Endodermal cell (in vitro differentiated cells): Measurements from ENCODE around the gene SKA2. TPM values are rescaled to one million over a fixed set of nuclear protein-coding genes. Genes with fewer than 3 reads are reported as not detected.

Experiments
- DNase-seq: peaks from one replicate; pipeline ENCODE4 v3.0.0-alpha.2; 2017
- H3K27ac ChIP-seq: 2 replicates; pipeline ENCODE4 v1.5.1; 2013; ENCODE audit warnings: mild to moderate bottlenecking, low read depth, low read length, moderate library complexity
- H3K27me3 ChIP-seq: 2 replicates; pipeline ENCODE4 v1.6.1; 2013; ENCODE audit warnings: mild to moderate bottlenecking, low read length, moderate library complexity; ENCODE audit not compliant: insufficient read depth, control insufficient read depth, poor library complexity, severe bottlenecking
- H3K36me3 ChIP-seq: 2 replicates; pipeline ENCODE4 v1.7.0; 2013; ENCODE audit warnings: mild to moderate bottlenecking, low read length, moderate library complexity; ENCODE audit not compliant: control insufficient read depth, insufficient read depth
- H3K4me1 ChIP-seq: one replicate; pipeline ENCODE4 v1.7.0; 2013; ENCODE audit warnings: low read length; ENCODE audit not compliant: control insufficient read depth, insufficient read depth
- H3K4me3 ChIP-seq: 2 replicates; pipeline ENCODE4 v1.5.1; 2013; ENCODE audit warnings: mild to moderate bottlenecking, low read length, moderate library complexity
- H3K9ac ChIP-seq: 2 replicates; pipeline ENCODE4 v1.6.1; 2013; ENCODE audit warnings: mild to moderate bottlenecking, low read length, moderate library complexity; ENCODE audit not compliant: poor library complexity, severe bottlenecking; ENCODE audit errors: extremely low read depth
- H3K9me3 ChIP-seq: 2 replicates; pipeline ENCODE4 v1.6.1; 2013; ENCODE audit warnings: mild to moderate bottlenecking, low read length, moderate library complexity; ENCODE audit not compliant: control insufficient read depth
- H3K27ac Mint-ChIP-seq: 2 replicates; pipeline ENCODE4 v1.8.0; 2020; ENCODE audit warnings: mixed read lengths
- H3K27me3 Mint-ChIP-seq: 2 replicates; pipeline ENCODE4 v1.8.0; 2021; ENCODE audit warnings: mild to moderate bottlenecking, mixed read lengths; ENCODE audit not compliant: insufficient read depth
- H3K36me3 Mint-ChIP-seq: 2 replicates; pipeline ENCODE4 v1.8.0; 2020; ENCODE audit warnings: low read depth, mixed read lengths
- H3K4me1 Mint-ChIP-seq: 2 replicates; pipeline ENCODE4 v1.8.0; 2020; ENCODE audit warnings: mixed read lengths
- H3K4me3 Mint-ChIP-seq: 2 replicates; pipeline ENCODE4 v1.8.0; 2020; ENCODE audit warnings: mild to moderate bottlenecking, moderate library complexity, mixed read lengths
- H3K9me3 Mint-ChIP-seq: 2 replicates; pipeline ENCODE4 v1.8.0; 2020; ENCODE audit warnings: mild to moderate bottlenecking, mixed read lengths
- WGBS, 2 experiments: methylation state at CpG; one replicate each; pipeline versions ENCODE4 v1.1.5 to v1.1.7; 2013; ENCODE audit warnings: missing lambda C conversion rate in 2 of 2, mixed read lengths in 1 of 2; ENCODE audit not compliant: insufficient coverage in 1 of 2, insufficient read length in 1 of 2; 5-methylcytosine and 5-hydroxymethylcytosine counted together
- total RNA-seq, 2 donors: library from RNA; stranded (reverse); fragmentation: NEBNext Ultra II Directional in 1 of 2; extraction: Animal tissue kit (Norgen Biotek cat#: 25700) in 1 of 2; gene quantifications; 2 replicates in 1 of 2; 3 replicates in 1 of 2; pipeline ENCODE4 v1.2.1, GENCODE V29; 2021
- TF ChIP-seq, protein P1 (sequence below): fragments of 200-600 bp; sonication (generic); conservative IDR thresholded peaks from 2 replicates; pipeline ENCODE4 v1.5.0; 2021; ENCODE audit warnings: antibody characterized with exemption, mild to moderate bottlenecking

Gene SKA2
- total RNA-seq, 2 donors from 2014 or later: 62.4 to 67.3 TPM

DNA sequence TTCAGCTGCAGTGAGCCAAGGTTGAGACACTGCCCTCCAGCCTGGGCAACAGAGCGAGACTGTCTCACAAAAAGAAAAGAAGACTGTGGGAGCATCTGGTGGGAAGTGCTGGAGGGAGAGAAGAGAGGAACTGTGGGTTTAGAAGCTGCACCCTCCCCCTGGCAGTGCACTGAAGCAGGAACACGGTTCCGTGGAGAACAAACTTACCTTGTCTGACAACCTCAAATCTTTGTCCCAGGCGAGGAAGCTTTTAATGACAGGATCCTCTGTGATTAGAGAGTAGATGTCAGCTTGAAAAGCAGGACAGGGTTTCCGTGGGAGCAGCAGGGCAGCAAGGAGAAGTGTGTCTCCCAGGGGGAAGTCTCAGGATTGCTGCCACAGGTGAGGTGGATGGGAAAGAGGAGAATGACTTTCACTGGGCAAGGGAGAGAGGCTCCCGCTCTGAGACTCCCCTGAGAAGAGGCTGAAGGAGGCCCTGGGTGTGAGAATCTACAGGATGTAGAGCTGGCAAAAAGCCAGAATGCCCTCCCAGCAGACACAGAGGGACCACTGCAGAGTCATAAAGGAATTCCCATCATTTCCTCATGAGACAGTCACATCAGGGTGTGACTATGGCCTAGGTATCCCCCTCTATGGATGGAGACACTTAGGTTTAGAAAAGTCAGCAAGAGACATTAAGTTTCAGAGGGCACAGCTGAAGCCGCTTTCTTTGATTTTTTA lies 23.4 kb upstream of the SKA2 start:
- Histone ChIP-seq H3K36me3 (peaks cover 17% of the 10 kb centered on the region), H3K27ac (no peak overlapping the region), H3K27me3 (no peaks in the 10 kb centered on the region), H3K4me1 (no peaks in the 10 kb centered on the region), H3K4me3 (no peak overlapping the region), H3K9me3 (no peaks in the 10 kb centered on the region), H3K9ac (no peak overlapping the region)
- no peak overlapping the region for H3K27ac Mint-ChIP-seq
- H3K36me3 Mint-ChIP-seq: peaks cover 47% of the 10 kb centered on the region
- H3K4me1 Mint-ChIP-seq: no peaks in the 10 kb centered on the region
- no peak overlapping the region for H3K4me3 Mint-ChIP-seq
- no peaks in the 10 kb centered on the region for H3K27me3 Mint-ChIP-seq
- no peak for DNase-seq
- H3K9me3 Mint-ChIP-seq: no peaks in the 10 kb centered on the region
- TF ChIP-seq, protein P1, sequence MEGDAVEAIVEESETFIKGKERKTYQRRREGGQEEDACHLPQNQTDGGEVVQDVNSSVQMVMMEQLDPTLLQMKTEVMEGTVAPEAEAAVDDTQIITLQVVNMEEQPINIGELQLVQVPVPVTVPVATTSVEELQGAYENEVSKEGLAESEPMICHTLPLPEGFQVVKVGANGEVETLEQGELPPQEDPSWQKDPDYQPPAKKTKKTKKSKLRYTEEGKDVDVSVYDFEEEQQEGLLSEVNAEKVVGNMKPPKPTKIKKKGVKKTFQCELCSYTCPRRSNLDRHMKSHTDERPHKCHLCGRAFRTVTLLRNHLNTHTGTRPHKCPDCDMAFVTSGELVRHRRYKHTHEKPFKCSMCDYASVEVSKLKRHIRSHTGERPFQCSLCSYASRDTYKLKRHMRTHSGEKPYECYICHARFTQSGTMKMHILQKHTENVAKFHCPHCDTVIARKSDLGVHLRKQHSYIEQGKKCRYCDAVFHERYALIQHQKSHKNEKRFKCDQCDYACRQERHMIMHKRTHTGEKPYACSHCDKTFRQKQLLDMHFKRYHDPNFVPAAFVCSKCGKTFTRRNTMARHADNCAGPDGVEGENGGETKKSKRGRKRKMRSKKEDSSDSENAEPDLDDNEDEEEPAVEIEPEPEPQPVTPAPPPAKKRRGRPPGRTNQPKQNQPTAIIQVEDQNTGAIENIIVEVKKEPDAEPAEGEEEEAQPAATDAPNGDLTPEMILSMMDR: no peak
- WGBS, 2 experiments: 93 to 94% methylated on average over 3 to 7 of the region's 7 CpGs

DNA sequence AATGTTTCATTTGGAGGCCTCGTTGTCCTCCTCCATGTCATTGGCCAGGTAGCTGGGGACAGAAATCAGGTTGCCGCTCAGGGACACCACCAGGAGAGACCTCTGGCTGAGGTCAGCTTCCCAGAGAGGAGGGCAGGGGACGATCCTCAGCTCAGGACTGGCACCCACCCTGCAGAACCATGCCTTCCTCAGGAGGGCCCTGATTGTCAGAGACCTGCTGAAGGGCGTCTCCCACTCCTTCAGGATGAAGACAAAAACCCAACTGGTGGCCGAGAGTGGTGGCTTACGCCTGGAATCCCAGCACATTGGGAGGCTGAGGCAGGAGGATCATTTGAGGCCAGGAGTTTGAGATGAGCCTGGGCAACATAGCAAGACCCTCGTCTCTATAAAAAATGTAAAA lies 20.1 kb upstream of the SKA2 start:
- peaks cover 41% of the 10 kb centered on the region for H3K36me3 ChIP-seq
- peaks cover 52% of the 10 kb centered on the region for H3K36me3 Mint-ChIP-seq
- H3K4me1 Mint-ChIP-seq: no peaks in the 10 kb centered on the region
- no peak overlapping the region for H3K27ac Mint-ChIP-seq
- H3K9me3 Mint-ChIP-seq: peaks cover 7% of the 10 kb centered on the region
- H3K9me3 ChIP-seq: peaks cover 4% of the 10 kb centered on the region
- DNase-seq: no peak
- H3K27me3 ChIP-seq: no peaks in the 10 kb centered on the region
- H3K27me3 Mint-ChIP-seq: no peaks in the 10 kb centered on the region
- no peak overlapping the region for H3K9ac ChIP-seq
- no peak overlapping the region for H3K27ac ChIP-seq
- WGBS, 2 experiments: 95 to 100% methylated on average over 6 to 7 of the region's 7 CpGs
- H3K4me3 Mint-ChIP-seq: no peak overlapping the region
- no peak overlapping the region for H3K4me3 ChIP-seq
- H3K4me1 ChIP-seq: no peaks in the 10 kb centered on the region
- TF ChIP-seq, protein P1: no peak

- peaks cover 4% of the 10 kb centered on the region for H3K9me3 ChIP-seq
- no peak overlapping the region for H3K27ac ChIP-seq
- Mint-ChIP-seq H3K4me3 (no peak overlapping the region), H3K9me3 (peaks cover 7% of the 10 kb centered on the region), H3K27ac (no peak overlapping the region), H3K4me1 (no peaks in the 10 kb centered on the region), H3K27me3 (no peaks in the 10 kb centered on the region), H3K36me3 (peaks cover 53% of the 10 kb centered on the region)
- peaks cover 41% of the 10 kb centered on the region for H3K36me3 ChIP-seq
- no peaks in the 10 kb centered on the region for H3K27me3 ChIP-seq
- no peak overlapping the region for H3K4me3 ChIP-seq
- DNase-seq: no peak
- WGBS, 2 experiments: 93 to 100% methylated on average over 3 to 11 of the region's 11 CpGs
- no peak overlapping the region for H3K9ac ChIP-seq
- TF ChIP-seq, protein P1: no peak
- no peaks in the 10 kb centered on the region for H3K4me1 ChIP-seq
Observed at GRCh38 chr17:59174671-59175070, 19.7 kb upstream of the SKA2 start.
